Lung (tissue), 12 donors: ENCODE measurements around the gene TMEM63A. TPM values are rescaled to one million over a fixed set of nuclear protein-coding genes. Genes with fewer than 3 reads are reported as not detected.

Experiments
- ATAC-seq: fragments of 200-7000 bp; cut with Tn5 transposase; one replicate; pipeline ENCODE4 v1.9.1; 2020; ENCODE audit warnings: moderate number of reproducible peaks; ENCODE audit not compliant: insufficient read depth, low FRiP score
- DNase-seq, 3 donors: peaks; one replicate each; pipeline ENCODE4 v3.0.0-alpha.2; 2013 to 2017
- H3K27ac ChIP-seq, 2 donors: one replicate each; pipeline ENCODE4 v1.5.1; 2013; ENCODE audit warnings: mild to moderate bottlenecking in 2 of 2, moderate library complexity in 2 of 2, control low read depth in 1 of 2, inconsistent platforms in 1 of 2, low read depth in 1 of 2, low read length in 1 of 2
- H3K27me3 ChIP-seq, 3 donors: one replicate each; pipeline ENCODE4 v1.5.1; 2013; ENCODE audit warnings: low read length in 2 of 3; ENCODE audit not compliant: control insufficient read depth in 3 of 3, insufficient read depth in 3 of 3
- H3K36me3 ChIP-seq, 4 donors: one replicate each; pipeline ENCODE4 v1.5.1; 2013; ENCODE audit warnings: low read length in 4 of 4, mild to moderate bottlenecking in 1 of 4, moderate library complexity in 1 of 4; ENCODE audit not compliant: control insufficient read depth in 4 of 4, insufficient read depth in 4 of 4
- H3K4me1 ChIP-seq, 5 donors: one replicate each; pipeline ENCODE4 v1.5.1; 2013; ENCODE audit warnings: low read length in 5 of 5, mild to moderate bottlenecking in 2 of 5, moderate library complexity in 1 of 5; ENCODE audit not compliant: control insufficient read depth in 5 of 5, insufficient read depth in 5 of 5
- H3K4me3 ChIP-seq: one replicate; pipeline ENCODE4 v1.5.1; 2013; ENCODE audit warnings: mild to moderate bottlenecking, control low read depth, moderate library complexity
- H3K9ac ChIP-seq, 2 donors: one replicate each; pipeline ENCODE4 v1.5.1; 2013; ENCODE audit warnings: low read length in 2 of 2, control low read depth in 1 of 2; ENCODE audit not compliant: insufficient read depth in 1 of 2
- H3K9me3 ChIP-seq, 4 donors: one replicate each; pipeline ENCODE4 v1.5.1; 2013; ENCODE audit warnings: low read length in 3 of 4, mild to moderate bottlenecking in 1 of 4, moderate library complexity in 1 of 4; ENCODE audit not compliant: control insufficient read depth in 4 of 4, insufficient read depth in 3 of 4
- CTCF ChIP-seq: IDR thresholded peaks from 2 replicates; pipeline ENCODE4 v1.5.1; 2012; ENCODE audit warnings: mild to moderate bottlenecking; ENCODE audit errors: control extremely low read depth, extremely low read depth
- WGBS, 2 donors: extraction: QIAGEN DNeasy Blood & Tissue Kit; methylation state at CpG; one replicate each; pipeline ENCODE4 v1.1.7; 2013; 5-methylcytosine and 5-hydroxymethylcytosine counted together
- polyA plus RNA-seq, 2 donors: library from polyadenylated mRNA; stranded (reverse); fragments of 200-250 nt; gene quantifications; one replicate each; pipeline ENCODE4 v1.2.1, GENCODE V29; 2013
- total RNA-seq, 2 donors: library from RNA; depleted of rRNA in 1 of 2; stranded (reverse); fragments of >200 nt in 1 of 2; gene quantifications; one replicate each; pipeline ENCODE4 v1.2.1, GENCODE V29; 2014 to 2021
- donor health status: control.
- donor health status: control.
- donor health status: Bipolar disorder and iron deficiency.
- donor health status: healthy.
- donor health status: DM: yes; HTN: yes; CAD: no.

TMEM63A gene
- total and polyA plus RNA-seq, 4 donors, result 26.1 to 108 (median 73.1) TPM

- 5 to 6% methylated on average over 25 of the region's 25 CpGs for WGBS, 2 donors
- Histone ChIP-seq H3K27me3 (no peaks in the 10 kb centered on the region), H3K4me1 (peaks cover 20 to 44% (median 27%) of the 10 kb centered on the region in 5 donors), H3K9me3 (no peaks in the 10 kb centered on the region), H3K36me3 (peaks cover 0 to 15% (median 8%) of the 10 kb centered on the region in 4 donors), H3K9ac (peak overlapping the region; percentile 77 to 85), H3K4me3 (peak overlapping the region; percentile 96), H3K27ac (peak overlapping the region; percentile 79 to 97)
- no peak for TF ChIP-seq CTCF
- DNase-seq (peak in 2 of 3 donors; percentile 40 to 61), ATAC-seq (peak; percentile 32)
Measured at GRCh38 chr1:225881081-225881958, 860 bp downstream of the TMEM63A start.

- H3K27ac ChIP-seq, result peak overlapping the region in 1 of 2 donors; percentile 97
- peak overlapping the region in 1 of 2 donors; percentile 85 for H3K9ac ChIP-seq
- H3K4me3 ChIP-seq, result peak overlapping the region; percentile 96
- H3K27me3 ChIP-seq, result no peaks in the 10 kb centered on the region
- 41 to 47% methylated on average over 5 of the region's 5 CpGs for WGBS, 2 donors
- peaks cover 20 to 44% (median 27%) of the 10 kb centered on the region in 5 donors for H3K4me1 ChIP-seq
- ATAC-seq (no peak), DNase-seq (no peak)
- no peak for TF ChIP-seq CTCF
- H3K36me3 ChIP-seq, result peaks cover 0 to 15% (median 8%) of the 10 kb centered on the region in 4 donors
- no peaks in the 10 kb centered on the region for H3K9me3 ChIP-seq
Measured at GRCh38 chr1:225880636-225881035, 1.5 kb downstream of the TMEM63A start.

- H3K27ac ChIP-seq, result peak overlapping the region in 1 of 2 donors; percentile 97
- no peaks in the 10 kb centered on the region for H3K9me3 ChIP-seq
- H3K27me3 ChIP-seq, result no peaks in the 10 kb centered on the region
- H3K36me3 ChIP-seq, result peaks cover 0 to 15% (median 9%) of the 10 kb centered on the region in 4 donors
- H3K4me1 ChIP-seq, result peaks cover 20 to 44% (median 27%) of the 10 kb centered on the region in 5 donors
- ATAC-seq, result no peak
- H3K4me3 ChIP-seq, result no peak overlapping the region
- DNase-seq, result no peak
- no peak overlapping the region for H3K9ac ChIP-seq
- 57 to 68% methylated on average over 2 of the region's 2 CpGs for WGBS, 2 donors
- TF ChIP-seq CTCF, result no peak
Measured at GRCh38 chr1:225880222-225880588, 2.0 kb downstream of the TMEM63A start.
